Tibial nerve (tissue), 4 donors: ENCODE data around the gene PLS1. TPM values are rescaled to one million over a fixed set of nuclear protein-coding genes. Genes with fewer than 3 reads are reported as not detected.

Experiments used
- DNase-seq, 2 donors: peaks; one replicate each; pipeline ENCODE4 v3.0.0-alpha.2; 2019; ENCODE audit warnings: low spot score in 2 of 2
- H3K27ac ChIP-seq, 4 donors: fragments of 200-600 bp; sonication (generic) in 3 of 4; one replicate each; pipeline ENCODE4 v1.5.1; 2017 to 2019; ENCODE audit warnings: mild to moderate bottlenecking in 1 of 4
- H3K27me3 ChIP-seq, 2 donors: fragments of 200-600 bp; sonication (generic) in 1 of 2; one replicate each; pipeline versions ENCODE4 v1.5.1 to v1.6.0; 2017 to 2019
- H3K36me3 ChIP-seq, 3 donors: fragments of 200-600 bp; sonication (generic); one replicate each; pipeline ENCODE4 v1.5.1; 2018 to 2019
- H3K4me1 ChIP-seq, 4 donors: fragments of 200-600 bp; sonication (generic) in 3 of 4; one replicate each; pipeline ENCODE4 v1.5.1; 2017 to 2019
- H3K4me3 ChIP-seq, 4 donors: fragments of 200-600 bp; sonication (generic) in 3 of 4; one replicate each; pipeline ENCODE4 v1.5.1; 2017 to 2019; ENCODE audit warnings: mild to moderate bottlenecking in 1 of 4, moderate library complexity in 1 of 4
- H3K9me3 ChIP-seq, 4 donors: fragments of 200-600 bp; sonication (generic) in 3 of 4; one replicate each; pipeline ENCODE4 v1.5.1; 2017 to 2019
- CTCF ChIP-seq, 5 experiments: fragments of 200-600 bp in 3 of 5; fragments of 450-650 bp in 2 of 5; sonication (generic) in 3 of 5; IDR thresholded peaks; one replicate each; pipeline ENCODE4 v1.5.1; 2016 to 2019; ENCODE audit warnings: antibody characterized with exemption in 5 of 5, mild to moderate bottlenecking in 3 of 5, moderate library complexity in 2 of 5
- EP300 ChIP-seq, 2 donors: sonication (generic); formaldehyde crosslinking; IDR thresholded peaks; one replicate each; pipeline ENCODE4 v1.6.1; 2017; ENCODE audit warnings: antibody characterized with exemption in 2 of 2, mild to moderate bottlenecking in 1 of 2
- POLR2A ChIP-seq, 2 donors: fragments of 450-650 bp; IDR thresholded peaks; one replicate each; pipeline ENCODE4 v1.6.1; 2017; ENCODE audit warnings: antibody characterized with exemption in 2 of 2, mild to moderate bottlenecking in 2 of 2, moderate library complexity in 2 of 2
- WGBS, 2 donors: methylation state at CpG; one replicate each; pipeline ENCODE4 v1.1.5; 2018; 5-methylcytosine and 5-hydroxymethylcytosine counted together
- total RNA-seq, 4 donors: library from RNA; depleted of rRNA; stranded (reverse); fragments of >200 nt; gene quantifications; one replicate each; pipeline ENCODE4 v1.1.0, GENCODE V29; 2016

The PLS1 gene
- total RNA-seq, 4 donors from 2014 or later: 0.66 to 3.6 (median 0.90) TPM; not detected in 1

GRCh38 chr3:142625153-142625440 lies 28.9 kb downstream of the PLS1 start:
- 58 to 66% methylated on average over 2 of the region's 2 CpGs for WGBS, 2 donors

GRCh38 chr3:142626971-142627370 lies 30.8 kb downstream of the PLS1 start:
- Histone ChIP-seq H3K27me3 (no peaks in the 10 kb centered on the region), H3K27ac (no peak overlapping the region), H3K36me3 (no peaks in the 10 kb centered on the region), H3K4me1 (no peaks in the 10 kb centered on the region), H3K4me3 (no peak overlapping the region), H3K9me3 (no peaks in the 10 kb centered on the region)
- DNase-seq: no peak
- no peak for TF ChIP-seq POLR2A (IDR thresholded peaks at IDR 0.05)
- no peak for TF ChIP-seq EP300 (IDR thresholded peaks at IDR 0.05)

More at GRCh38 chr3:142625153-142625440, 28.9 kb downstream of the PLS1 start:
- Histone ChIP-seq H3K4me1 (no peaks in the 10 kb centered on the region), H3K4me3 (no peak overlapping the region), H3K9me3 (no peaks in the 10 kb centered on the region), H3K27me3 (no peaks in the 10 kb centered on the region), H3K36me3 (no peaks in the 10 kb centered on the region), H3K27ac (no peak overlapping the region)
- no peak for DNase-seq
- TF ChIP-seq CTCF (IDR thresholded peaks at IDR 0.05) (no peak), POLR2A (IDR thresholded peaks at IDR 0.05) (no peak), EP300 (IDR thresholded peaks at IDR 0.05) (no peak)

GRCh38 chr3:142628801-142629200 lies 32.6 kb downstream of the PLS1 start:
- no peaks in the 10 kb centered on the region for H3K4me1 ChIP-seq
- H3K27ac ChIP-seq: no peak overlapping the region
- TF ChIP-seq POLR2A (IDR thresholded peaks at IDR 0.05) (no peak), CTCF (IDR thresholded peaks at IDR 0.05) (no peak), EP300 (IDR thresholded peaks at IDR 0.05) (no peak)
- H3K9me3 ChIP-seq: no peaks in the 10 kb centered on the region
- H3K36me3 ChIP-seq: no peaks in the 10 kb centered on the region
- 77% methylated on average over 1 of the region's 1 CpG for WGBS, 2 donors
- no peaks in the 10 kb centered on the region for H3K27me3 ChIP-seq
- H3K4me3 ChIP-seq: no peak overlapping the region
- no peak for DNase-seq

DNA sequence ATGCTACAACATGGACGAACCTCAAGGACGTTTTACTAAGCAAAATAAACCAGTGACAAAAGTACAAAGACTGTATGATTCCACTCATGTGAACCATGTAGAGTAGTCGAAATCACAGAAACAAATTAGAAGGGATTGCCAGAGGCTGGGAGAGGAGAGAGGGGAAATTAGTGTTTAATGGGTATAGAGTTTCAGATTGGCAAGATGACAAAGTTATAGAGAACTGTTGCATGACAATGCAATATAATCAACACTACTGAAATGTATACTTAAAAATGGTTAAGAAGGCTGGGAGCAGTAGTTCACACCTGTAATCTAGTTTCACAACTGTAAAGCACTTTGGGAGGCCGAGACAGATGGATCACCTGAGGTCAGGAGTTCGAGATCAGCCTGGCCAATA lies 36.9 kb downstream of the PLS1 start:
- H3K36me3 ChIP-seq: no peaks in the 10 kb centered on the region
- 63 to 74% methylated on average over 5 of the region's 5 CpGs for WGBS, 2 donors

GRCh38 chr3:142636050-142636449 lies 39.9 kb downstream of the PLS1 start:
- Histone ChIP-seq H3K27me3 (no peaks in the 10 kb centered on the region), H3K9me3 (no peaks in the 10 kb centered on the region), H3K27ac (no peak overlapping the region), H3K4me1 (no peaks in the 10 kb centered on the region), H3K36me3 (no peaks in the 10 kb centered on the region), H3K4me3 (no peak overlapping the region)
- TF ChIP-seq EP300 (IDR thresholded peaks at IDR 0.05) (no peak), CTCF (IDR thresholded peaks at IDR 0.05) (no peak), POLR2A (IDR thresholded peaks at IDR 0.05) (no peak)
- DNase-seq: no peak

More for the DNA sequence above, 36.9 kb downstream of the PLS1 start:
- no peak for TF ChIP-seq POLR2A (IDR thresholded peaks at IDR 0.05)
- no peak for TF ChIP-seq CTCF (IDR thresholded peaks at IDR 0.05)
- no peak for TF ChIP-seq EP300 (IDR thresholded peaks at IDR 0.05)
- no peaks in the 10 kb centered on the region for H3K4me1 ChIP-seq
- H3K27me3 ChIP-seq: no peaks in the 10 kb centered on the region
- DNase-seq: no peak
- H3K27ac ChIP-seq: no peak overlapping the region
- no peak overlapping the region for H3K4me3 ChIP-seq
- H3K9me3 ChIP-seq: no peaks in the 10 kb centered on the region

DNA sequence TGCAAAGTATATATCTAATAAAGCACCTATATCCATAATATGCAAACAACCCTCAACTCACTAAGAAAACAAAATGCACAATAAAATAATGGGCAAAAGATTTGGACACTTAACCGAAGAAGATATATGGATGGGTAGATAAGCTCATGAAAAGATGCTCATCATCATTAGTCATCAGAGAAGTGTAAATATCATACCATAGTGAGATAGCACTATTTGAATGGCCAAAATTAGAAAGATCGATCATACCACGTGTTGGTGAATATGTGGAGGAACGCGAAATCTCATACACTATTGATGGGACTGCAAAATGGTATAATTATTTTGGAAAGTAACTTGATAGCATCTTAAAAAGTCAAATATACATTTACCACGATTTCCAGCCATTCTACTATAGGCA lies 40.5 kb downstream of the PLS1 start:
- no peak for TF ChIP-seq EP300 (IDR thresholded peaks at IDR 0.05)
- TF ChIP-seq CTCF (IDR thresholded peaks at IDR 0.05): no peak
- no peak for TF ChIP-seq POLR2A (IDR thresholded peaks at IDR 0.05)
- H3K4me3 ChIP-seq: no peak overlapping the region
- H3K27me3 ChIP-seq: no peaks in the 10 kb centered on the region
- no peak overlapping the region for H3K27ac ChIP-seq
- no peak for DNase-seq
- 87 to 92% methylated on average over 6 of the region's 6 CpGs for WGBS, 2 donors
- H3K4me1 ChIP-seq: no peaks in the 10 kb centered on the region
- H3K36me3 ChIP-seq: no peaks in the 10 kb centered on the region
- H3K9me3 ChIP-seq: no peaks in the 10 kb centered on the region
